Type B pancreatic cell (in vitro differentiated cells): ENCODE measurements around the gene NAP1L5. TPM values are rescaled to one million over a fixed set of nuclear protein-coding genes. Genes with fewer than 3 reads are reported as not detected.
A peak's percentile ranks its signal among the peaks of the same experiment; 100 is the strongest.

Experiments
- DNase-seq: peaks from one replicate; pipeline ENCODE4 v3.0.0; 2021; ENCODE audit warnings: mixed read lengths; ENCODE audit not compliant: unreplicated experiment; ENCODE audit errors: extremely low spot score
- H3K27ac Mint-ChIP-seq: 2 replicates; pipeline ENCODE4 v1.8.0; 2021; ENCODE audit warnings: mild to moderate bottlenecking, mixed read lengths
- H3K27me3 Mint-ChIP-seq: 2 replicates; pipeline ENCODE4 v1.8.0; 2021; ENCODE audit warnings: mixed read lengths
- H3K36me3 Mint-ChIP-seq: 2 replicates; pipeline ENCODE4 v1.8.0; 2021; ENCODE audit warnings: mixed read lengths
- H3K4me1 Mint-ChIP-seq: one replicate; pipeline ENCODE4 v1.8.0; 2021; ENCODE audit warnings: mixed read lengths; ENCODE audit not compliant: unreplicated experiment
- H3K4me3 Mint-ChIP-seq: 2 replicates; pipeline ENCODE4 v1.8.0; 2021; ENCODE audit warnings: mild to moderate bottlenecking, mixed read lengths
- H3K9me3 Mint-ChIP-seq: 2 replicates; pipeline ENCODE4 v1.8.0; 2021; ENCODE audit warnings: mixed read lengths
- total RNA-seq: library from RNA; stranded (reverse); gene quantifications from 2 replicates; pipeline ENCODE4 v1.2.1, GENCODE V29; 2021; ENCODE audit warnings: low replicate concordance
- TF ChIP-seq, protein P1 (sequence below): fragments of 200-600 bp; sonication (generic); conservative IDR thresholded peaks from 2 replicates; pipeline ENCODE4 v1.5.0; 2021; ENCODE audit warnings: antibody characterized with exemption, mild to moderate bottlenecking

The NAP1L5 gene
- total RNA-seq, 1 donor from 2014 or later, result 5.2 TPM

DNA sequence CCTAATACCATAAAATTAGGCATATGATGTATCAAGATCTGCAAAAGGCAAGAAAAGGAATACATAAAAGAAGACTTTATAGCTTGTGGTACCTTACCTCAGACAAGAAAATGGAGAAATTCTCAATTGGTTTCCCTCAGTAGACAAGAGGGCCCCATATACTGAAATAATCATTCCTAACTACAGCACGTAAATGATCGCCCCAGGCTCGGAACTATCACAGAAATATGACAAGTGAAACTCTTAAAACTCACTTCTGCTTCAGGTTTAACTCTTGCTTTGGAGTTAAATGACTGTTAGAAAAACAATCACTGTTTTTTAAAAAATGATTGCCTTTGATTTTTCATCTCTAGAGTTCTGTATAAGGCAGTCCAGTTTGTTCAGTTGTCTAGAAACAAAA lies 38.6 kb upstream of the NAP1L5 start:
- Mint-ChIP-seq H3K4me1 (peaks cover 19% of the 10 kb centered on the region), H3K36me3 (peaks cover 23% of the 10 kb centered on the region), H3K27ac (peak overlapping the region; percentile 83), H3K27me3 (no peaks in the 10 kb centered on the region), H3K4me3 (peak overlapping the region; percentile 50), H3K9me3 (no peaks in the 10 kb centered on the region)
- no peak for DNase-seq
- TF ChIP-seq, protein P1, sequence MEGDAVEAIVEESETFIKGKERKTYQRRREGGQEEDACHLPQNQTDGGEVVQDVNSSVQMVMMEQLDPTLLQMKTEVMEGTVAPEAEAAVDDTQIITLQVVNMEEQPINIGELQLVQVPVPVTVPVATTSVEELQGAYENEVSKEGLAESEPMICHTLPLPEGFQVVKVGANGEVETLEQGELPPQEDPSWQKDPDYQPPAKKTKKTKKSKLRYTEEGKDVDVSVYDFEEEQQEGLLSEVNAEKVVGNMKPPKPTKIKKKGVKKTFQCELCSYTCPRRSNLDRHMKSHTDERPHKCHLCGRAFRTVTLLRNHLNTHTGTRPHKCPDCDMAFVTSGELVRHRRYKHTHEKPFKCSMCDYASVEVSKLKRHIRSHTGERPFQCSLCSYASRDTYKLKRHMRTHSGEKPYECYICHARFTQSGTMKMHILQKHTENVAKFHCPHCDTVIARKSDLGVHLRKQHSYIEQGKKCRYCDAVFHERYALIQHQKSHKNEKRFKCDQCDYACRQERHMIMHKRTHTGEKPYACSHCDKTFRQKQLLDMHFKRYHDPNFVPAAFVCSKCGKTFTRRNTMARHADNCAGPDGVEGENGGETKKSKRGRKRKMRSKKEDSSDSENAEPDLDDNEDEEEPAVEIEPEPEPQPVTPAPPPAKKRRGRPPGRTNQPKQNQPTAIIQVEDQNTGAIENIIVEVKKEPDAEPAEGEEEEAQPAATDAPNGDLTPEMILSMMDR, result no peak

DNA sequence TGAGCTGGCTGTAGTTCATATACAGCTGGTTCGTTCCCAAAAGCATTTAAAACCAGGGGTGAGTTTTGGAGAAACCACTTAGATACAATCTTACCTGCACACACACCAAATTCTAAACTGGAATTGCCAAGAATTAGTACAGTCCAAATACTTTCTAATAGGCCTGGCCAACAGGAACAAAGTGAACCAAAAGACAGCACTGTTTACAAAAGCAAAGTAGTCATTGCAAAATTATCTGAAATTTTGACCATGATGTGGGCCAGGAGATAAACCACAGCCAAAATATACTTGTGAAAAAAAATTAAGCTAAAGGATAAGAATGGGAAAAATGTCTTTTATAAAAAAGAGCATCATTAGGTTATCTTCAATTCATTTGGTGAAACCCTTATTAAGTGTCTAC lies 37.9 kb upstream of the NAP1L5 start:
- TF ChIP-seq, protein P1, result no peak

DNA sequence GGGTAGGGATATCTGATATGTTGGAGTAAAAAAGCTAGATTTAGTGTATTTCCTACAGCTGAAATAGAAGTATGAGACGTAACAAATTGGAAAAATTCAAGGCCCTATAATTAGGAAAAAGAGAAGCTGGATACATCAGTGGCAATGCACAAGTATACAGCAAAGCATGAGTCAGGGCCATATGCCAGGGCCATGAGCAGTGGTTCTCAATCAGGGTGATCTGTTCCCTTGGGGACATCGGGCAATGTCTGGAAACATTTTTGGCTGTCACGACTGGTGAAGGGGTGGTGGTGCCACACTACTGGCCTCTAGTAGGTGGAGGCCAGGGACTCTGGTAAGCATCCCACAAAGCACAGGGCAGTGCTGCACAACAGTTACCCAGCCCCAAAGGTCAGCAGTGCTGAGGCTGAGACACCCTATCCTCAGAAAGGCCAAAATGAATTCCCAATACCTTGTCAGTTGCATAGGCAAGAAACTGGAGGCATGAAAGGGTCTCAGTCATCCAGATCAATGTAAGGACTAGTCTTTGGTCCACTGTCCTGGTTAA lies 36.8 kb upstream of the NAP1L5 start:
- no peak for DNase-seq
- no peak overlapping the region for H3K4me3 Mint-ChIP-seq
- H3K4me1 Mint-ChIP-seq, result peaks cover 19% of the 10 kb centered on the region
- no peaks in the 10 kb centered on the region for H3K27me3 Mint-ChIP-seq
- no peaks in the 10 kb centered on the region for H3K9me3 Mint-ChIP-seq
- TF ChIP-seq, protein P1, result no peak
- no peak overlapping the region for H3K27ac Mint-ChIP-seq
- H3K36me3 Mint-ChIP-seq, result peaks cover 15% of the 10 kb centered on the region

More for the DNA sequence above, 37.9 kb upstream of the NAP1L5 start:
- DNase-seq, result no peak
- Mint-ChIP-seq H3K27me3 (no peaks in the 10 kb centered on the region), H3K27ac (no peak overlapping the region), H3K9me3 (no peaks in the 10 kb centered on the region), H3K4me1 (peaks cover 19% of the 10 kb centered on the region), H3K36me3 (peaks cover 22% of the 10 kb centered on the region), H3K4me3 (no peak overlapping the region)

- Mint-ChIP-seq H3K4me1 (peaks cover 15% of the 10 kb centered on the region), H3K9me3 (no peaks in the 10 kb centered on the region), H3K36me3 (peaks cover 20% of the 10 kb centered on the region), H3K27ac (no peak overlapping the region), H3K4me3 (no peak overlapping the region), H3K27me3 (no peaks in the 10 kb centered on the region)
- no peak for DNase-seq
- TF ChIP-seq, protein P1, result no peak
Observed at GRCh38 chr4:88732714-88733368, 35.2 kb upstream of the NAP1L5 start.

DNA sequence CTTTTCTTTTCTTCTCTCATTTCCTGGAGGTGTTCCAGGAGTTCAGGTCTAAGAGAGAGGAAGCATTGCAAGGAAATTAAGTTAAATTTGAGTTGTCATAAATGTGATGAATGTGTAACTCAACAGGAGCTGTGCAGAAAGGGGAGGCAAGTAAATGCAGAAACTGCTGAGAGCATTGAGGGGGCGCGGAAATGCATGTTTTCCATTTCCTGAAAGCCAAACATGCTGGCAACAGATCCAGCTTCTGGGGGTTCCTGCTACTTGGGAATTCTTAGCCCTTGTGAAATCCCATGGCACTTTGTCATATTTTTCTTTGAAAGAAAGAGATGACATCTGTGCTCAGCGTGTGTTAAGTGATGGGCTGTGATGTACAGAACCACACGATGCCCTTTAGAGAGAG lies 33.8 kb upstream of the NAP1L5 start:
- Mint-ChIP-seq H3K27ac (no peak overlapping the region), H3K4me3 (no peak overlapping the region), H3K9me3 (no peaks in the 10 kb centered on the region), H3K4me1 (peaks cover 4% of the 10 kb centered on the region), H3K36me3 (peaks cover 19% of the 10 kb centered on the region), H3K27me3 (no peaks in the 10 kb centered on the region)
- TF ChIP-seq, protein P1, result no peak
- DNase-seq, result no peak
